Stimulated activated CD8-positive, alpha-beta memory T cell treated with anti-CD3 and anti-CD28 coated beads, Interleukin-4, amount 100 ng/mL, for 24 hours (primary cell): ENCODE data around the gene ARHGAP23.

Experiments used
- DNase-seq: peaks from one replicate; pipeline ENCODE4 v3.0.0-alpha.2; 2020; ENCODE audit warnings: low read depth

Gene ARHGAP23

GRCh38 chr17:38441429-38442061 is 13.3 kb downstream of the ARHGAP23 start:
- no peak for DNase-seq

GRCh38 chr17:38442548-38442947 is 14.3 kb downstream of the ARHGAP23 start:
- DNase-seq, result no peak

DNA sequence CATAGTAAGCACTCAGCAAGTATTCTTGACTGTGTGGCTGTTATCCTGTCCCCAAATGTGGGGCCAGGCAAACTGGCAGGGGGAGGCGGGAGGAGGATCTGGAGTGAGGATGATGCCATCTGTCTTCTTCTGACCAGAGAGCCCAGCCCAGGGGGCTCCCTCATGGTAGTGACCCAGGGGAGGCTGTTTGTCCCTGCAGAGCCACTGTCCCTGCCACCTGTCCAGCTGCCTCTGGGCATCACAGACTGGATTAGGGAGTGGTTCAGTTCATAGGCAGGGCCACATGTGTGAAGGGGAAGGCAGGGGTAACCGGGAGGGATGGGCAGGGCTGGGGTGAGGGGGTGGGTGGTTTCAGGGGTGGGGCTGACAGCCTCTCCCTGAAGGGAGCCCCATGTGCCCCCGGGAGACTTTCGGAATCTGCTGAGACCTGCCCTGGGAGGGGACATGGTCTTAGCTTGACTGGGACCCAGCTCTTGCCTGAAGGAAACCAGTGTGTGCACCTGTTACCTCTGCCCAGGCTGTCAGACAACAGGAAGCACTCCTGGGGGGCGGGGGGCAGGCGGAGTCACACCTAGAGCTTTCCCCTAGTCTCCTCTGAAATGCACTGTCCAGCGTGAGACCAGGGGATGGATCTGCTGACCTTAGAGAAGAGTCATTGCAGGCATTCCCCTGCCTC is 15.2 kb downstream of the ARHGAP23 start:
- DNase-seq, result no peak

GRCh38 chr17:38444151-38444550 is 15.9 kb downstream of the ARHGAP23 start:
- DNase-seq, result peak; percentile 53

- DNase-seq, result no peak
These were observed 19.3 kb downstream of the ARHGAP23 start for GRCh38 chr17:38447502-38448085.

DNA sequence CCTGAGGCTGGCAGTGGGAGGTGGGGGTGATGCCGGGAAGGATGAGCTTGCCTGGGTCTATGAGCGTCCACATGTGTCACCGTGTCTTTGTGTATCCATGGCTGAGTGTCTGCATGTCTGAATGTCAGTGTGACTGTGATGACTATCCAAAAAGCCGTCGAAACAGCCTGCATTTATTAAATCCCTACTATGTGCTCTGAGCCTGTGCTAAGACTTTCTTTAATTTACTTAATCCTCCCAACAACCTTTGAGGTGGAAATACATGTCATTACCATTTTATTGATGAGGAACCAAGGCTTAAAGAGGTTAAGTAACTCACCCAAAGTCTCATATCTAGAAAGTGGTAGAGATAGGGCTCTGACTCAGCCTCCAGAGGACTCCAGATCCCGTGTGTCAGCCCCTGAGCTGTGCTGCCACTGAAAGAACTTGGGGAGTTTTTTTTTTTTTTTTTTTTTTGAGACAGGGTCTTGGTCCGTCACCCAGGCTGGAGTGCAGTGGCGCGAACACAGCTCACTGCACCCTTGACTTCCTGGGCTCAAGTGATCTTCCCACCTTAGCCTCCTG is 20.0 kb downstream of the ARHGAP23 start:
- no peak for DNase-seq

GRCh38 chr17:38449364-38449763 is 21.1 kb downstream of the ARHGAP23 start:
- DNase-seq, result no peak

DNA sequence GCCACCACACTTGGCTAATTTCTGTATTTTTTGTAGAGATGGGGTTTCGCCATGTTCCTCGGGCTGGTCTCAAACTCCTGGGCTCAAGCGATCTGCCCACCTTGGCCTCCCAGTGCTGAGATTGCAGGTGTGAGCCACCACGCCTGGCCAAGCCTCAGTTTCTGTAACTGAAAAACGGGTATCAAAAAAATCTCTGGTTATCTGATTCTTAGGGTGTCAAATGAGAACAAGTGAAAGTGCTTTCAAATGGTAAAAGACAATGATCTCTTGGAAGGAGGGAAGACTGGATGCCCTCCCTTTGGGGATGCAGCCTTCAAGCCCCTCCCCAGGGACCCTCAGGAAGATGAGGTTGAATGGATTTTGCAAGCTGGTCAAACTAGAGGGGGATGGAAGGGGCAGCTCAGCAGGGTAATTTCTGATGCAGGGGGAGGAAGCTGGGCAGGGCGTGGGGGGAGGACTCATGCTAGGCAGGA is 22.3 kb downstream of the ARHGAP23 start:
- DNase-seq, result no peak

GRCh38 chr17:38451030-38451839 is 23.0 kb downstream of the ARHGAP23 start:
- DNase-seq, result no peak

GRCh38 chr17:38451840-38452529 is 23.7 kb downstream of the ARHGAP23 start:
- no peak for DNase-seq

GRCh38 chr17:38452719-38453118 is 24.5 kb downstream of the ARHGAP23 start:
- DNase-seq, result no peak

DNA sequence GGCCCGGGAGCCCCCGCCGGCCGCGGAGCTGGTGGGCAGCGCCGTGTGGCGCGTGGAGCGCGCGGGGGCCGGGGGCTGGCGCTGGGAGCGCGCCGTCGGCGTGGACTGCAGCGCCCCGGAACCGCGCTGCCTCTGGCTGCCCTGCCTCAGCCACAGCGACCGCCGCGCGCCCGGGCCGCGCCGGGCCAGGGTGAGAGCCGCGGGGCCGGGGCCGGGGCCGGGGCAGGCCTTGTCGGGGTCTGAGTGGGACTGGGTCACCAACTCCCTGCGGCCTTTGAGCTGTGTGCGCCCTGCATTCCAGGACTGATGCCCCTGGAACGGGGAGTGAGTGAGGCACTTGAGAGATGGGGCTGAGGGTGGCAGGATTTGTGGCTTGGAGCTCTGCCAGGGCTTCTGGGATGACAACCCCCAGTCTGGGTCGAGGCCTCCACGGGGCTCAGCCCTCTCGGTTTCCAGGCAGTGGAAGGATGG is 25.7 kb downstream of the ARHGAP23 start:
- no peak for DNase-seq

DNA sequence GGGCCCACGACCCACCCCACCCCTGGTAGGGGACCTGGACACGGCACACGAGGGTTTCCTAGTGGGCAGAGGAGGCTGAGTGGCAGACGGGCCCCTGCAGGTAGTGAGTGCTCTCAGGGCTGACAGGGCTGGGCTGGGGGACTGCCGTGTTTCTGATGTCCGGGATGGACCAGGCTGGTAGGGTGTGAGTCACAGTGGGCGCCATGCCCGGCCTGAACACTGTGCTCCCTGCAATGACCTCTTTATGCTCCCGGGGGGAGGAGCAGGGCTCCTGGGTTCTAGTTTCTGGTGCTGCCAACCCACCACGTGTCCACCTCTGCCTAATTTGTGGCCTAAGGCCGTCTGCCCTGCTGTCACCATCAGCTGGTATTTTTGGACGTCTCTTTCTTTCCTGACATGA is 26.3 kb downstream of the ARHGAP23 start:
- no peak for DNase-seq

GRCh38 chr17:38455288-38455915 is 27.1 kb downstream of the ARHGAP23 start:
- no peak for DNase-seq

DNA sequence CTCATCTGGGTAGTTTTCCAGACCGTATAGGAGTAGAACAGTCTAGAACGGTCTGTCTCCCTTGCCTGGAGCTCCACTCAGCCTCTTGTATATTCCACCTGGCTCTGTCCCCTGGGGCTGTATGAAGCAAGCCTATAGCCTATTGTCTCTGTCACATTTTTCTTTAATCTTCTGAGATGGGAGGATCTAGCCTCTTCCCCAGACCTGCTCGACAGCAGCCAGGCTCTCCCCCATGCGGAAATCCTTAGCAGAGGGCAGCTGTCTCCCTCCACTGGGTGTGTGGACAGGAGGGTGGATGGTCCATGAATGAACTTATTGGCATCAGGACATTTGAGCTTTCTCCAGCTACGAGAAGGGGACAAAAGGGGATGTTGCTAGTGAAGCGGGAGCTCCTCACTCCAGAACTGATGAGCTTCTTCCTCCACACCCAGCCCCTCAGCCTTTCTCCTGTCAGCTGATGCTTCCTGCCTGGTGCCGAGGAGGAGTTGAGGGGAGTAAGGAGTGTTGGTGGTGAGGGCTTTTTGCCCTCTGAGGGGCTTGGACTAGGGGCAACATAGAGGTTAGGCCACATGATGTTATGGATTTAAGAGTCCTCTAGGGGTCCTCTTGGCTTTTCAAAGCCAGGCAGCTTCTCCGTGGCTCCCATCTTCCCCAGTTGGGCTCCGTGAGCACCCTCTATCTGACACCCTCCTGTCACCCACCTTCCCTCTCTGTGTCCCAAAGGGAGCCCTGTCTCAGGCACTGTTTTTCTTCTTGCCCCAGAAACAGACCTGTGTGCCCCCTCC is 28.0 kb downstream of the ARHGAP23 start:
- DNase-seq, result no peak

DNA sequence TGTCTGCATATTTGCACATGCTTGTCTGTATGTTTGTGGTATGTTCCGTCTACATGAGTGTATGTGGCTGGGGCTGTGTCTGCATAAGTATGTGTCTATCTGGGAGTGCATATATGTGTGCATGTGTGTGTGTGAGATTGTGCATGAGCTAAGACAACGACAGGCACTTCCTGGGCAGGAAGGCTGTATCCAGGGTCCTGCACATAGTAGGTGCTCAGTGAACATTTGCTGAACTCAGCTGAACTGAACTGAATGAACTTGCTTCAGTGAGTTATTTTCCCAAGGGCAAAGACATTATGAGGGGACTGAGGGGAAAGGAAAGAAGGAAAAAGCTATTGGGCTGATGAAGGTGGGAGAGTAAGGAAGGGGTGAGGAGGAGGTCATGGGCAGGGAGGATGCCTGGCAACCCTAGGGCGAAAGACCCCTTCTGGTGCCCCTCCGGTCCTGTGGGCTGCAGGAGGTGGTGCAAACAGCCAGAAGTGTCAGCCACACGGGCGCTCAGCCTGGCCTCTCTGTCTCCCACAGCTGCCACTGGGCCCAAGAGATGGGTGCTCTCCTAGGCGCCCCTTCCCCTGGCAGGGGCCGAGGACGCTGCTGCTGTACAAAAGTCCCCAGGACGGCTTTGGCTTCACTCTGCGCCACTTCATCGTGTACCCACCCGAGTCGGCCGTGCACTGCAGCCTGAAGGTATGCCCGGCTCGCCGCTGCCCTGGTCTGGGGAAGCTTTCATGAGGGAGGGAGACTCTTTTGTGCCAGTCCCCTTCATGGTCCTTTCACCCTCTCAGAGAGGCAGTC is 29.5 kb downstream of the ARHGAP23 start:
- no peak for DNase-seq

- no peak for DNase-seq
These were observed 30.3 kb downstream of the ARHGAP23 start for GRCh38 chr17:38458521-38458920.

- DNase-seq, result no peak
These were observed 31.3 kb downstream of the ARHGAP23 start for GRCh38 chr17:38459567-38459966.

DNA sequence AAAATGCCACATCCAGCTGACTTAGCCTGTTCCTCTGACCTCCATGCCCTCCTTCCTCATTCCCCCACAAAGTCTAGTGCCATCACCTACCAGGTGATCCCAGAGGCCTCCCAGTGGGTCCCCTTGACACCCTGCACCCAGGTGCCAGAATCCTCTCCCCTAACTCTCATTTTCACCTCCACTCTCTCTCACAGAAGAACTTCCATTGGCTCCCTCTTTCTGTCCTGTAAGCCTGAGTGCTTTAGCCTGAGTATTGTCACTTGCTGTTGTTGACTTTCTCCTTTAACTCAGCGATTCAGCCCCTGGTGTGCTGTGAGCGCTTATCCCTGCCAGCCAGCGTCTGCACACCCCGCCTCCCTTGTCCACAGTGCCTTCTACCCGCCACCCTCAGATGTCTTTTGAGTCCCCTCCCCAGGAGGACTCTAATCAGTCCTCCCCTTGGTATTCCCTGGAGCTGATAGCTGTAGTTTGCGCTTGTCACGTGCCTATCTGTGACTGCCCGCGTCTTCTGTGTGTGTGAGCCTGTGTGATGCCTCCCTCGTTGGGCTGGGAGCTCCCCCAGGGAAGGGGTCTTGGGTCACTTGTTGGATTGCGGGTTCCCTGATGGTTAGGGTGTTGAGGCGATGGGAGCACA is 31.9 kb downstream of the ARHGAP23 start:
- DNase-seq, result no peak
